ENCODE results near the gene NAA38.
A peak's percentile ranks its signal among the peaks of the same experiment; 100 is the strongest.

The NAA38 gene, protein sequence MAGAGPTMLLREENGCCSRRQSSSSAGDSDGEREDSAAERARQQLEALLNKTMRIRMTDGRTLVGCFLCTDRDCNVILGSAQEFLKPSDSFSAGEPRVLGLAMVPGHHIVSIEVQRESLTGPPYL

DNA sequence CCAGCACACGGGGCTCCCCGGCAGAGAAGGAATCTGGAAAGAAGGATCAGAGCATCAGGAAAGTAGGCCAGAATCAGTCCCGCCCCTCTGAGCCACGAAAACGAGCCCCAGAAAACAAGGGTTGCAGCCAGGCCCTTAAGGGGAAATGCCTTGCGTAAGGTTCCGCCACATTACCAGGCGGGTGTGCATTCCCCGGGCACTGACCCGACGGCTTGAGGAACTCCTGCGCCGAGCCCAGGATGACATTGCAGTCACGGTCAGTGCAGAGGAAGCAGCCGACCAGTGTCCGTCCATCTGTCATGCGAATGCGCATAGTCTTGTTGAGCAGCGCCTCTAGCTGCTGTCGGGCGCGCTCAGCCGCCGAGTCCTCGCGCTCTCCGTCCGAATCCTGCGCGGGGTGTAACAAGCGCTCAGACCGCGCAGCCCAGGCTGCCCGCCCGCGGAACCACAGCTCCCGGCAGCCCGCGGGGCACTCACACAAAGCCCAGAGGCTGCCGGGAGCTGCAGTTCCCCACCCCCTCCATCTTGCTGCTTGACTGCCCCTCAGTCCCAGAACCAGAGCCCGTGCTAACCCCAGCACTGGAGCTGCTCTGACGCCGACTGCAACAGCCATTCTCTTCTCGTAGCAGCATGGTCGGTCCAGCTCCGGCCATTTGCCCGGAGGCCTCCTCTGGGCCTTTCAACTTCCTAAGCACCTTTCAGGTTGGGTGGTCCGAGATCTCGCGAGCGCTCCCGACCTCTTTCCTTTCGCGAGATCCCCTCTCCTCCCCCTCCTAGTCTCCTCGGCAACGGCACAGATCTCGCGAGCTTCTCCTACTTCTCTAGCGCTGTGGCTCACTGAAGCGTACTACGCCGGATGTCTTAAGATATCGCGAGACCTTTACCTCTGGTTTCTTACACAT, at the start of gene NAA38:
Gene NAA38 (minus strand): TSS at position 749 of the 902 bp plus-strand sequence. CDS start 96 bp downstream, at position 653.
- DNase-seq (ENCODE audit: low read depth): peak; percentile 87

DNA sequence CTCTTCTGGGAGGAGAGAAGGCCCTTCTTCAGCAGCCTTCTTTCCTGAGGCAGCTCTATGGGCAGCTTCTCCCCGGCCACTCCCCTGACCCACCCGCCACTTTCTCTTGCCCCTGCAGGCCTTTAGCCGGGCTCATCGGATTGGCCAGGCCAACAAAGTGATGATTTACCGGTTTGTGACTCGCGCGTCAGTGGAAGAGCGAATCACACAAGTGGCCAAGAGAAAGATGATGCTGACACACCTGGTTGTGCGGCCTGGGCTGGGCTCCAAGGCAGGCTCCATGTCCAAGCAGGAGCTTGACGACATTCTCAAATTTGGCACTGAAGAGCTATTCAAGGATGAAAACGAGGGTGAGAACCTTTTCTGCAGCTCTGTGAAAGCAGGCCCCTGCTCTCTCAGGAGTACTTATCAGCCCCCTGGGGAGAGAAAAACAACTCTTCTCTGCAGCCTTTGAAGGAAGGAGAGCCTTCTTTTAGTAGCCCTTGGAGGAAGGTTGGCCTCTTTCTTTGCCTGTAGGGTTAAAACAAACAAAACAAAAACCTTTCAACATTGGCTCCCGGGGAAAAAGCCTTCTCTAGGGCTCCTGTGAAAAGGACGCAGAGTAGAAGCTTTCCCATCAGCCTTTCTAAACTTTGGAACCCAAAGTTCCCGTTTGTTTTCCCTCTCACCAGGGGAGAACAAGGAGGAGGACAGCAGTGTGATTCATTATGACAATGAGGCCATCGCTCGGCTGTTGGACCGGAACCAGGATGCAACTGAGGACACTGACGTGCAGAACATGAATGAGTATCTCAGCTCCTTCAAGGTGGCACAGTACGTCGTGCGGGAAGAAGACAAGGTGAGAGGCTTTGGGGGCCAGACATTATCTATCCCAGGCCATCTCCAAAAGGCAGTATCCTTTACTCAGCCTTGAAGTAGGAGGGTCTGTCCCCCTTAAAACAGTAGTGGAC, 46.1 kb upstream of the NAA38 start:
- DNase-seq (ENCODE audit: low read depth): no peak

DNA sequence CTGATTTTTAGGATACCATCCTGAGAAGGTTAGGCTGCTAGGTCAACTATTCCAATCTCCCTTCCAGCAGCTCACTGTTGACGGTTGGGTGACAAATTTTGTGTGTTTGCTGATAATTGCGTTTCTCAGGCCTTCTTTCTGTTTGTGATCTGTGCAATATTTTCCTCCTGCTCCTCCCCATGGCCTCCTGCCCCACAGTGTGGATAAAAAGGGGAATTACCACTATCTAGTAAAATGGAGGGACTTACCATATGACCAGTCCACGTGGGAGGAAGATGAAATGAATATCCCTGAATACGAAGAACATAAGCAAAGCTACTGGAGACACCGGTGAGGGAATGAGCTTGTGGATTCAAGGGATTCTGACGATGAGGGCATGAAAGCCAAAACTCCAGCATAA, 40.4 kb upstream of the NAA38 start:
- no peak for DNase-seq (ENCODE audit: low read depth)

DNA sequence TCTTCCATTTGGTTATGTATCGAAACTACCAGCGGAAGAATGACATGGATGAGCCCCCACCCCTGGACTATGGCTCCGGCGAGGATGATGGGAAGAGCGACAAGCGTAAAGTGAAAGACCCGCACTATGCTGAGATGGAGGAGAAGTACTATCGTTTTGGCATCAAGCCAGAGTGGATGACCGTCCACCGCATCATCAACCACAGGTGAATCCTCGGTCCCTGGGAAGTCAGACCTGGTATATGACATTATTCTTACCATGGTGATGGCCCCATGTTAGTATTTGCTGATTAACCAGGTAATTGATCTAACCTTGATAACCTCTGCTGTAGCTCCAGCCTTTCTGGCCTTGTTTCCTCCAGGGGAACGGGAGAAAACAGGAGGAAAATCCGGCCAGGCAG, 39.7 kb upstream of the NAA38 start:
- no peak for DNase-seq (ENCODE audit: low read depth)

DNA sequence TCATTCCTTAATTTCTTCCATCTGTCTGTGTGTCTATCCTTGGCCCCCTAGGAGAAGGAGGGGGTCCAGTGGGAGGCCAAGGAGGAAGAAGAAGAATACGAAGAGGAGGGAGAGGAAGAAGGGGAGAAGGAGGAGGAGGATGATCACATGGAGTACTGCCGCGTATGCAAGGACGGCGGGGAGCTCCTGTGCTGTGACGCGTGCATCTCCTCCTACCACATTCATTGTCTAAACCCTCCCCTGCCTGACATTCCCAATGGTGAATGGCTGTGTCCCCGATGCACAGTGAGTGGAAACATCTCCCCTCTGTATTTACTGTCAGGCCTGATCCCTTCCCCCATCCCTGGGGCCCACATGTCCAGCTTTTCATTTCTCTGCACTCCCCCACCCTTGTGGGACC, 37.5 kb upstream of the NAA38 start:
- DNase-seq (ENCODE audit: low read depth): no peak

DNA sequence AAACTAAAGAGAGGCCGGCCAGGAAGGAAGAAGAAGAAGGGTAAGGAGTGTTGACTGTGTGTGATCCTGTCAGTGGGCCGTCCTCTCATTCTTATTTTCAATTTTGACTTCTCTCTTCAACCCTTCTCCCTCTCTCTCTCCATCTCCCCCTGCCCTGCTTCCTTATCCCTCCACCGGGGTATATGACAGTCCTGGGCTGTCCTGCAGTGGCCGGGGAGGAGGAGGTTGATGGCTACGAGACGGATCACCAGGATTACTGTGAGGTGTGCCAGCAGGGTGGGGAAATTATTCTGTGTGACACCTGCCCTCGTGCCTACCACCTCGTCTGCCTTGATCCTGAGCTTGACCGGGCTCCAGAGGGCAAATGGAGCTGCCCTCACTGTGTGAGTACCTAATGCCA, 36.9 kb upstream of the NAA38 start:
- DNase-seq (ENCODE audit: low read depth): no peak

DNA sequence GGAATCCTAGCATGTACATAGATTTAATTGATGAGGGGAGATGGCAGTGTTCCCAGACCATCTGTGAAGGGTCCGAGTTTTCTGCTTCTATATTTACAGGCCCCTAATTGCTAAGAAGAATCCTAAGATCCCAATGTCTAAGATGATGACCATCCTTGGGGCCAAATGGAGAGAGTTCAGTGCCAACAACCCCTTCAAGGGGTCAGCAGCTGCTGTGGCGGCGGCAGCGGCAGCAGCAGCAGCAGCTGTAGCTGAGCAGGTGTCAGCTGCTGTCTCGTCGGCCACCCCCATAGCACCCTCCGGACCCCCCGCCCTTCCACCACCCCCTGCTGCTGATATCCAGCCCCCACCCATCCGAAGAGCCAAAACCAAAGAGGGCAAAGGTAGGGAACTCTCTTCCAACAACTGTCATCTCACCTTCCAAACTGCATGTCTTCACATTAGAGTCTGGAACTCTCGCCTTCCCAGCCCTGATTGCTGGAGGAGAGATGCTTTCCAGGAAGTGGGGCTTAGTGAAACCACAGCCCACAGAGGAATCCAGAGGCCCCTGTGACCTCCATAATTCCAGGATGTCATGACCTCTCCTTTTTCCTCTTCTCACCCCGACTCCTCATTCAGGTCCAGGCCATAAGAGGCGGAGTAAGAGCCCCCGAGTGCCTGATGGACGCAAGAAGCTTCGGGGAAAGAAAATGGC, 36.0 kb upstream of the NAA38 start:
- DNase-seq (ENCODE audit: low read depth): no peak

DNA sequence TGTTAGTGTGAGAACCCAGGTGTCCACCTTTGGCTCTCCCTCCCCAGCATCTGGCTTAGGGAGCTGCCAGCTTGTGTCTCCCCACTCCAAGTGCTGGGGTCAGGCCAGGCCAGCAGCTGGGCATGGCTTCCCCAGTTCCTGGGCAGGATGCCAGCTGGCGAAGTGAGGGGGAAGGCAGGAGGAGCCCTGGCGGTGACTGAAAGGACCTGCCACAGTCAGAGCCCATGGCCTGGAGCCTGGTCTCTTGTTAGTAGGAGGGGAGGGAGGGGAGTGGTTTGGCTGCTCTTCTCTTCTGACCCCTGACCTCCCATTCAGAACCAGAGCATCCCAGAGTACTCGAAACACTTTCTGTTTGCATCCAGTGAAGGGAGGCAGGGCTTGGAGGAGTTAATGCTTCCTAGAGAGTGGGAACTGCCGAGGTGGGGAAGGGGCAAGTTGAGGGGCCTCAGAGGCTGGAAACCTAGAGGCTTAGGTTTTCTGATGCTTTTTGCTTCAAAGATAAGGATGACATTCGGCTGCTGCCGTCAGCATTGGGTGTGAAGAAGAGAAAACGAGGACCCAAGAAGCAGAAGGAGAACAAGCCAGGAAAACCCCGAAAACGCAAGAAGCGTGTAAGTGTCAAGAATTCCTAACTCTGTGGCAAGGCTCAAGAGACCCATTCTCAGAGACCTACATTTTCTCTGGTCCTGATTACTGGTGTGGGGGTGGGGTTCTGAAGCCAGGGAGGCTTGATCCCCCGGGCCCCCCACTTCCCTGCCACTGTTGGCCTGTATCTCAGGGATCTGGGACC, 32.0 kb upstream of the NAA38 start:
- peak; percentile 33 for DNase-seq (ENCODE audit: low read depth)

DNA sequence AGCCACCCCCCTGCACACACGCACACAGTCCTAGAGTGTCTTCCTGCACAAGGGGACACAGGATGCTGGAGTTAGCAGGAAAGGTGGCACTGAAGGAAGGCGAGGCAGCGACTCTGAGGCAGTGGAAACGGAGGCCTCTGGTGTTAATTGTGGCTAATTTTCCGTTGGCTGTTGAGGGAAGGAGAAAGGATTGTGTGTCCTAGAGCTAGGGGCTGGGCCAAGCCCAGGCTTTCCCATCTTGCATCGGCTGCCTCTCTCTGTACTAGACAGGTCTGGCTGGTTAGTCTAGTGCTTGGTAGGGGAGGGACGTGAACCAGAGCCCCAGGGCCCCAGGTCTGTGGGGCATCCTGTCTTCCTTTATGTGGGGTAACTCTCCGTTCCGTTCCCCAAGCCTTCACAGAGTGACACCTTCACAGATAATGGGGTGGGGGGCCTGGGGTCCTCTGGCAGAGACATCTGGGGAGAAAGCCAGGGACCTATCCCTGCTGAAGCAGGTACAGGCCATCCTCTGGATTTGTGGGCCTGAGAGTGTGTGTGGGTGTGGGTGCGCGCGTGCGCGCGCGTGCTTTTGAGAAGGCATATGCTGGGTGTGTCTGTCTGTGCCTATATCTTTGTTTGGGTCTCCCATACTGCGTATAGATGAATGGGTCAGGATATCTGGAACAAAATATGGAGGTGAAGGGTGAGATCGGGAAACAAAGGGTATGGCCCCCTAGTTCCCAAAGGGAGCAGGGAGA, 31.0 kb upstream of the NAA38 start, which contains the start of gene CHD3:
Gene CHD3 (plus strand): TSS at position 606 of the 737 bp plus-strand sequence. CDS start 212 bp downstream, outside the sequence.
- peak; percentile 61 for DNase-seq (ENCODE audit: low read depth)

DNA sequence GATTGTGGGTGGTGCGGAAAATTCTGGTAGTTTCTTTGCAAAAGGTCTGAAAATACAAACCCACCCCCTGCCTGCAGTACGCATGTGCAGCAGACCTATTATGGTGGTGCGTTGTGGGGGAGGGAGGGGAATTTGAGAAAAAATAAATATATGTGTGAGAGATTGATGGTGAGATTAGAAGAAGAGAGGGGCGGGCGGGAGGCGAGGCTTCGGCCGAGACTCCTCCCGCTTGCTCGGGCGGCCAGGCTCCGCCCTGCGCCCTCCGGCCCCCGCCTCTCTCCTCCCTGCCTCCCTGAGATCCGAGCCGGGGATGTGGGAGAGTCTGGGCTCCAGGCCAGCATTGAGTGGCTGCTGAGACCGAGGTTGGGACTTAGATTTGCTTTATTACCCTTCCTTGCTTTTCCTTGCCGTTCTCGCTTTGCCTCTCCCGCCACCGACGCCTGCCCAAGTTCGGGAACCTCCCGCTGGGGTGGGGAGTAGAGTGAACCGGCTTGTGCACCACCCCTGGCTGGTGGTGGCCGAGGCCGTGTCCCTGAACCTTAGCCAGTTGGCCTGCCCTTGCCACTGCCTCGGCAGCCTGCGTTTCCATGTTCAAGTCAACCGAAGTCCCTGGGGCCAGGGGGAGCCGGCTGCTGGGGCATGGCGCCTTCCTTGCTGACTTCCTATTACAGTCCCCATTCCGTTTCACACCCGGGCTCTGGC, 30.3 kb upstream of the NAA38 start:
- DNase-seq (ENCODE audit: low read depth): peak; percentile 80

DNA sequence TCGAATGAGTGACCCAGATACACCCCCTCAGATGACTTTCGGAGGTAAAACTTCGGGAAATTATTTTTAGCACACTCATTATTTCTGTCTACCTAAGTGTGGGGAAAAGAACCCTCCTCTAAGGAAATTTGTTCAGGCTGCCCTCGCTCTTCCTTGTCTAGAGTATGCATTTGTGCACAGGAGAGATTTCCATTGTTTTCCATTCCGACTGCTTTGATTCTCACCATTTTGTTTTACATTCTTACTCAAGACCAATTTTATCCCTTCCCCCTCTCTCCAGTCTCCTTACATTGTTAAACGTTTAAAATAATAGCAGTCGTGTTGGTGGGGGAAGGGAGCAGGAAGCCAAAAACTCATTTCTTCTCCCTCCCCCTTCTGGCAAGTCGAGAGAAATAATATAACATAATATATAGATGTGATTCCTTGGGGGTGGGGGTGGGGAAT, 29.7 kb upstream of the NAA38 start:
- DNase-seq (ENCODE audit: low read depth): no peak

DNA sequence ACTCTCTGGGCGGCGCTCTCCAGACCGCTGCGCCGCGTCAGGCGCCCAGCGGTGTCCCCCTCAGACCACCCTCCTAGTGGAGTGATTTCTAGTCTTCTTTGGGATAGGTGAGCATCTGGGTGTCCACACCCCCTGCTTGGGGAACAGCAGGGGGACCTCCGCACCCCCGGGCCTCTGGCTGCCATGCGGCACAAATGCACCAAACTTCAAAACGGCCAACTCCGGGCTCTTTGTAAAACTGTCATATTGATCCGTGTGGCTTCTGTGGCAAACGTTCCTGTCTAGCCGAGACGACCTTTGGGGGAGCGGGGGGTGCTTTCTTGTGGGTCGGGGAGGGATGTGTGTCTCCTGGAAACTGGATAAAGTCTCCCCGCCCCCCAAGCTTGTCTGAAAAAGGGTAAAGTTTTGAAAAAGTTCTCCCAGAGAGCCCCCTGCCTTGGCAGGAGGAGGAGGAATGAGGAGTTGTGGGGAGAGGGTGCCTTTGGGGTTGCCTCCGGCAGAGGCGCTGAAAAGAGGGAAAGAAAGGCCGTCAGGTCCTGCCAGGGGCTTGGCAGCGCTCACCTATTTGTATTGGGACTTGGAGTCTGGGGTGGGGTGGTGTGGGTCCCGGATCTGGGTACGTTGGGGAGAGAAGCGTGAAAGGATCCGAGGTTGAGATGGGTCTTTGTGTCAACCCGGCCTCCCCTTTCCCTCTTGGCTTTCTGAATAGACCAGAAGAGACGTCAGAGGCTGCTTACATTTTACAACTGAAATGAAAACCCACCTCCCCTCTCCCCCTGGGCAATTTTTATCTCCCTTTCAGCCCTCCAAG, 29.1 kb upstream of the NAA38 start:
- DNase-seq (ENCODE audit: low read depth): peak; percentile 36

DNA sequence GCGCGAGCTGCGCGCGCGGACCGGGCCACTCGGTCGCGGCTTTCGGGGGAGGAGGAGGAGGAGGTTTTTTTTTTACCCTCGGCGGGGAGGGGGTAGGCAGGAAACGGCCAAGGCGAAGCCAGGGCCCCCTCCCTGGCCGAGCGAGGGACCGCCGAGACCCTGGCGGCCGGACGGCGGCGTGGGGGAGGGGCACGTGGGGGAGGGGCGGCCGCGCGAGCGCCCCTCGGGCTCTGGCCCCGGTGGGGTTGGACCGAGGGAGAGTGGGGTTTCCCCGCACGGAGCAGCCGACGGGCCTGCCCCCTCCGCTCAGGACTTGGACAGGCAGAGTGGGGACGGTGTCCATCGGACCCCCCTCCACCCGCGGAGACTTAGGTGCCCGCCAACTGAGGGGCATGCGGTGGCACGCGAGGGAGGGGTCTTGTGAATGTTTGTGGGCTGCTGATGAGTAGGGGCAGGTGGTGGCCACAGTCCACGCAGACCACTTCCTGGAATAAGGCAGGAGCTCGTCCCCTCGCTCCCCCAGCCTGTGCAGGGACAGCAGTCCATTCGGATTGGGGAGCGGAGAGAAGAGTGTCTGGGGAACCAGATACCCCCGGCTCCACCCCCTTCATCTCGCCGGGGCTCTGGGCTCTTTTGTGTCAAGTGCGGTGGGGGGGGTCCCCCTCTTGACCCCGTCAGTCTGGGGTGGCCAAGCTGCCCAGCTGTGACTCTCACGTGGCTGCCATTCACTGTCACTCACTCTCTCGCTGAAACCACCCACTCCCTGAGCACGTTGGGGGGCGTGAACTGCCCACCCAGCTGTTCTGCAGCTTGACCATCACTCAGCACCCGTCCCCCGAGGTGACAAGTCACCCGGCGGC, 28.2 kb upstream of the NAA38 start:
- DNase-seq (ENCODE audit: low read depth): peak; percentile 43

DNA sequence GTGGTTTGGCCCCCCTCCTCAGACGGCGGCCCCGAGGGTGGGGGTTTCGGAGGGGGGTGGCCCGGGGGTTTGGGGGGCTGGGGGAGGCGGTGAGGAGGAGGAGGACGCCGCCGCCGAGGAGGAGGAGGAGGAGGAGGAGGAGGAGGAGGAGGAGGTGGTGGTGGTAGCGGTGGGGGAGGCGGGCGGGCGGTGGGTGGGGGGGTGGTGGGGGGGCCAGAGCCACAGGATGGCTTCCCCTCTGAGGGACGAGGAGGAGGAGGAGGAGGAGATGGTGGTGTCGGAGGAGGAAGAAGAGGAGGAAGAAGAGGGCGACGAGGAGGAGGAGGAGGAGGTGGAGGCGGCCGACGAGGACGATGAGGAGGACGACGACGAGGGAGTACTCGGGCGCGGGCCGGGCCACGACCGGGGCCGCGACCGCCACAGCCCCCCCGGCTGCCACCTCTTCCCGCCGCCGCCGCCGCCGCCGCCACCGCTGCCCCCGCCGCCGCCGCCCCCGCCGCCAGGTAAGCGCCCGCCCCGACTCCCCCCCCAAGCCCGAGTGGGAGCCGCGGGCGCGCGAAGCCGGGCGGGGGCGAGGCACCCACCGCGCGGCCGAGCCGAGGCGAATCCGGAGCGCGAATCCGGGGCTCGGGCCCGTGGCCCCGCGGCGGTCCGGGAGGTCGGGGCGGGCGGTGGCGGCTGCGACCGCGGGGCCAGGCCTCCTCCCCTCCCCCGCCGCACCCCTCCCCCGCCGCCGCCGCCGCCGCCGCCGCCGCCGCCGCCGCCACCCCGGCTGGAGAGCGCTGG, 27.4 kb upstream of the NAA38 start:
- DNase-seq (ENCODE audit: low read depth): peak; percentile 15

DNA sequence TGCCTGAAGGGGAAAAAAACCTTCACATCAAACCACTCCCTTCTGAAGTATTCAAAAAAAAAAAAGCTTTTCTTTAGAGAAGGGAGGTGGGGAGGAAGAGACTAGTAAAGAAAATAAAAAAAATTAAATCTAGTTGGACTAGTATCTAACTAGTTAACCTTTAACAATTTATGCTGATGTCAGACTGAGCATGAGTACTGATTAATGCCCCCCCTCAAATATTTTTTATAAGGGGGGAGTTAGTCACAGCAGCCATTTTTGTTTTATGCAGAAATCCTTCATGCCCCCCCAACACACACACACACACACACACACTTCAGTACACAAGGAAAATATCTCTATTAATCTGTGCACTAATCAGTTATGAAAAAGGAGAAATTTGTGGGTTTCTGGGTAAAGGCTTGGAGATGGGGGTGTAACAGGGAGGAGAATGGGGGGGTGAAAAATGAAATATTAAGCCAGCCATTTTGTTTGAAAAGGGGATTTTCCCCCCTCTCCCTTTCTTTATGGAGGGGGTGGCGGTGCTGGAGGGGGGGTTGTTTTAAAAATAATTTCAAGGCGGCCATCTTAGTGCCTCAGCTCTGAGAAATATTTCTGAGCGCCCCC, 26.5 kb upstream of the NAA38 start:
- no peak for DNase-seq (ENCODE audit: low read depth)

DNA sequence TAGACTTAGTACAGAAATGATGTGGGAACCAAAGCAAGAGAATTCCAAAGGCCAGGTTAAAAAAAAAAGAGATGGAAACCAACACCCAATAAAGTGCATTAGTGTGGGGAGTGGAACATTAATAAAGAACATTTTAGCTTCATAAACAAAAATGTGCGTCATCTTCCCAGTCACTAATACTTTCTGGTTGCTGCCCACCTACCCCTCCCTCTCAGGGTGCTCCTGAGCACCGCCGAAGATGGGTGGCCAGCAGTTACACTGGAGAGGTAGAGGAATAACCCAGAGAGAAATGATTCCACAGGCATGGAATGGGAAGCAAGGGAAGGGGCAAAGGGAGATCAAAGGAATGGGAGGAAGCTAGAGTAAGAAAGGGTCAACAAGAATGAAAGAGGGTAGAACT, 25.3 kb upstream of the NAA38 start:
- DNase-seq (ENCODE audit: low read depth): no peak
